ENCODE data around the gene ATRNL1.

Gene ATRNL1, protein sequence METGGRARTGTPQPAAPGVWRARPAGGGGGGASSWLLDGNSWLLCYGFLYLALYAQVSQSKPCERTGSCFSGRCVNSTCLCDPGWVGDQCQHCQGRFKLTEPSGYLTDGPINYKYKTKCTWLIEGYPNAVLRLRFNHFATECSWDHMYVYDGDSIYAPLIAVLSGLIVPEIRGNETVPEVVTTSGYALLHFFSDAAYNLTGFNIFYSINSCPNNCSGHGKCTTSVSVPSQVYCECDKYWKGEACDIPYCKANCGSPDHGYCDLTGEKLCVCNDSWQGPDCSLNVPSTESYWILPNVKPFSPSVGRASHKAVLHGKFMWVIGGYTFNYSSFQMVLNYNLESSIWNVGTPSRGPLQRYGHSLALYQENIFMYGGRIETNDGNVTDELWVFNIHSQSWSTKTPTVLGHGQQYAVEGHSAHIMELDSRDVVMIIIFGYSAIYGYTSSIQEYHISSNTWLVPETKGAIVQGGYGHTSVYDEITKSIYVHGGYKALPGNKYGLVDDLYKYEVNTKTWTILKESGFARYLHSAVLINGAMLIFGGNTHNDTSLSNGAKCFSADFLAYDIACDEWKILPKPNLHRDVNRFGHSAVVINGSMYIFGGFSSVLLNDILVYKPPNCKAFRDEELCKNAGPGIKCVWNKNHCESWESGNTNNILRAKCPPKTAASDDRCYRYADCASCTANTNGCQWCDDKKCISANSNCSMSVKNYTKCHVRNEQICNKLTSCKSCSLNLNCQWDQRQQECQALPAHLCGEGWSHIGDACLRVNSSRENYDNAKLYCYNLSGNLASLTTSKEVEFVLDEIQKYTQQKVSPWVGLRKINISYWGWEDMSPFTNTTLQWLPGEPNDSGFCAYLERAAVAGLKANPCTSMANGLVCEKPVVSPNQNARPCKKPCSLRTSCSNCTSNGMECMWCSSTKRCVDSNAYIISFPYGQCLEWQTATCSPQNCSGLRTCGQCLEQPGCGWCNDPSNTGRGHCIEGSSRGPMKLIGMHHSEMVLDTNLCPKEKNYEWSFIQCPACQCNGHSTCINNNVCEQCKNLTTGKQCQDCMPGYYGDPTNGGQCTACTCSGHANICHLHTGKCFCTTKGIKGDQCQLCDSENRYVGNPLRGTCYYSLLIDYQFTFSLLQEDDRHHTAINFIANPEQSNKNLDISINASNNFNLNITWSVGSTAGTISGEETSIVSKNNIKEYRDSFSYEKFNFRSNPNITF (N-terminal part only)

GRCh38 chr10:115093286-115093775 is at the start of gene ATRNL1:
Gene ATRNL1 (plus strand): TSS chr10:115093365. CDS start chr10:115093751, 386 bp downstream.
- DNase-seq = peak; percentile 27

DNA sequence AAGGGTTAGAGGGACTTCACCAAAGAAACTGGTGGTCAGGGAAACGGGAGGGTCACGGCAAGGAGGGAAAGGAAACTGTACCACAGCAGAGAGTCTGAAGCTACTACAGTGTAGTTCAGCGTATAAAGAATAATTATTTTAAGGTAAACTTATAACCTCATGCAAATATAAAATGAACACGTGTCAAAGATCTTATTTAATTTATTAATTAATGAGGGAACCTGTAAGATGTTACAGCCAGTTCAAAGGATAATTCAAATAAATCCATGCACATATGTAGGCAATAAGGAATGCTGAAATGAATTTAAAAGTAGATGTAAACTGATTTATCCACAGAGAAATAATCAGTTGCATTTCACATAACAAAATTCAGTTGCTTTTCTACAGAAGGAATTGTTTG is 49.4 kb upstream of the ATRNL1 start:
- no peak for DNase-seq

DNA sequence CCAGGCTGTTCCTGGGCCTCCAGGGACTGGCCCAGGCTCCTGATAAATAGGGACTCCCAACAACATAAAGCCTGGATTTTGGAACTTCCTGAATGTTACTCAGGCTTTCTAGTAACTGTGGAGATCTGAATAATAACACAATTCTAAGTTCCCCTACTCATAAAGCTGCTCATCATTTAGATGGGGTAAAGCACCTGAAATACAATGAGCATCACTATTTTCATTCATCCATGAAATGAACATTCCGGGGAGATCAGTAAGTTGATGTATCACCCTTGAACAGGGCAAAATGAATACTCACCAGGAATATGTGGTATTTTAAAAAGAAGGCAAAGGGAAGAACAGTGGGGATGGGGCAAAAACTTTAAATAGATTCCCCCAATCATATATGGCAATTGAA is 48.3 kb upstream of the ATRNL1 start:
- DNase-seq = no peak

GRCh38 chr10:115045499-115045898 is 47.7 kb upstream of the ATRNL1 start:
- DNase-seq = no peak

DNA sequence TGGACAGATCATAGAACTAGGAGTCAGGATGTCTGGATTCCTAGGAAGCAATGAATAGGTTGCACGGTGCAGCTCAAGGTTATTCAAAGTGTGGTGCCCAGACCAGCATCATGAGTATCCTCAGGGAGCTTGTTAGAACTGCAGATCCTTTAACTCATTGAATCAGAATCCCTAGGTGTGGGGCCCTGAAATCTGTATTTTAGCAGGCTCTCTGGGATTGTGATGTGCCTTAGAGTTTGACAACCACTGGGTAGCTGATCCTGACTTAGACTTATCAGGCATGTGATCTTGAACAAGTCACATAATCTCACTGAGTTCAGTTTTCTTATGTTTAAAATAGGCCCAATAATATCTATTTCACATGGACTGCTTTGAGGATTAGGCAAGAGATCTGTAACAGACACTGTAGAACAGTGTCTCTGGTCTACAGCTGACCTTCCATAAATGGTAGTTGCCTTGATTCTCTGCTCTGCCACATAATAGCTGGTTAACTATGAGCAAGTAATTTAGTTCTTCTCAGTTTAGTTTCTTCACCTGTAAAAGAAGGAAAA is 46.4 kb upstream of the ATRNL1 start:
- DNase-seq = no peak

DNA sequence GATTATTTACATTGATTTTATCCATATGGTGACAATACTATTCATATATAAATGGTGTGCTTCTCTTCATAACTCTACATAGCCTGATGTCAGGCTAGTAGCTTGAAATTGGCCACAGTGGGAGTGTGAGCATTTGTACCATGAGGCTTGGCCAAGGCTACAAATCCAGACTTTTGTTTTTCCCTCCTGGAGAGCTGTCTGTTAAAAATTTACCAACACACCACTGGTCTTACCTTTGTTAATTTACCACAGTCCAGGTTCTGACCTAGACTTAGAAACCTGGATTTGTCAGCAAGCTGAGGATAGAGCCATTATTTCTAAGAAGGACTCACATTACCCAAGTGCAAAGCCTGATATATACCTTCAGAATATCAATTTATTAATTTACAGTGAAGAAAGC is 45.5 kb upstream of the ATRNL1 start:
- no peak for DNase-seq

DNA sequence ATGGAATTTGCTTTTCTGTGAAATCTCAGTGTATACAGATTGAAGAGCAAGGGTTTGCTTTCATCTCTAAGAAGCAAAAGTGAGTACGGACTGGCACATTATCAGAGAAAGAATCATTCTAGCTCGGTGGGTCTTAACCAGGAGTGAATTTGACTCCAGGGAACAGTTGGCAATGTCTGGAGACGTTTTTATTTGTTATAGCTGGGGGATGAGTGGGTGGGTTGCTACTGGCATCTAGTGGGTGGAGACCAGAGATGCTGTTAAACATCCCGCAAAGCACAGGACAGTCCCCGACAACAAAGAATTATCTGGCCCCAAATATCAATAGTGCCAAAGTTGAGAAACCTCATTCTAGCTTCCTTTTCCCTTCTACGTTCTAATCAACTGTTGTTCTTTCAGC is 43.8 kb upstream of the ATRNL1 start:
- DNase-seq = no peak

DNA sequence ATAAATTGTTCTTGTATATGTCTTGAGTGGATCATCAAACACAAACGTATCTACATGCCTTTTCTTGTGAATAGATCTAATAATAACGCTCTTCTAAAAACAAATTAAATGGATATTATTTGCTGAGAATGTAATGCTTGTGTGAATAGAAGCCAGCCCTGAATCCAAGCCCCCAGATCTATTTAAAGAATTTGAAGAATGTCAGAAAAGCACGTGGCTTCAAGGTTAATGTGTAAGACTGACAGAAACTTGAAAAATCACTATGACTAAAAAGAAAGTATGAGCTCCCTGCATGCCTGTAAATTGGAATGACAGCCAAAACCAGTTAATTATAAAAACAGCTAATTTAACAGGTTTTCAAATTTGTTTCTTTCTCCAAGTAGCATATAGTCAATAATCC is 43.2 kb upstream of the ATRNL1 start:
- peak; percentile 72 for DNase-seq

DNA sequence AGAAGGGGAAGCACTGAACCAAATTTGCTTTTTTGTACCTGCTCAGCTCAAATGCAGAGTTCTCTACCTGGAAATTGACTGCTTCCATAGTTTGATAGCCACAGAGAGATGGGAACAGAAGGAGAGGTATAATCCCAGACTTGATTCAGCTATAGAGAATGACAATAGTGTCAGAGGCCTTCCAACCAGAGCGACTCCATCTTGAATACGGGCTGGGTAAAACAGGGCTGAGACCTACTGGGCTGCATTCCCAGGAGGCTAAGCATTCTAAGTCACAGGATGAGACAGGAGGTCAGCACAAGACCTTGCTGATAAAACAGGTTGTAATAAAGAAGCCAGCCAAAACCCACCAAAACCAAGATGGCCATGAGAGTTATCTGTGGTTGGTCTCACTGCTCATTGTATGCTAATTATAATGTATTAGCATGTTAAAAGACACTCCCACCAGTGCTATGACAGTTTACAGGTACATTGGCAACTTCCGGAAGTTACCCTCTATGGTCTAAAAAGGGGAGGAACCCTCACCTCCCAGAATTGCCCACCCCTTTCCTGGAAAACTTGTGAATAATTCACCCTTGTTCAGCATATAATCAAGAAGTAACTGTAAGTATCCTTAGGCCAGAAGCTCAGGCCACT is 42.7 kb upstream of the ATRNL1 start:
- no peak for DNase-seq

DNA sequence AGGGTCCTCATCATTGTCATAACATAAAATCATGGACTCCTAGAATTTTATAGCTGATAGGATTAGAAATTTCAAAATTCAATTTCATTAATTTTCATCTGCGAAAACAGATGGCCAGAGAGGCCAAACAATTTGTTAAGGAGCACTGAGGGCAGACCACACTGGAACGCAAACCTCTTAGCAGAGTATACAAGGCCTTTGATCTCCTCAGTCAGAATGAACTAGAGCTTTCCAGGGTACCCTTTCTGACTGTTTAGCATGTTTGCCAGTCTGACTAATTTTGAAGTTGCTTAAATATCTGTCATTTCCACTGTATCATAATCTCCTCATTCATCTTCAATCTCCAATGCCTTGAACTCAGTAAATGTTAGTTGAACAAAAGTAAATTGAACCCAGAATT is 41.9 kb upstream of the ATRNL1 start:
- no peak for DNase-seq

- DNase-seq = peak; percentile 8
Observed at GRCh38 chr10:115052226-115052625, 40.9 kb upstream of the ATRNL1 start.

GRCh38 chr10:115052728-115053127 is 40.4 kb upstream of the ATRNL1 start:
- no peak for DNase-seq

- DNase-seq = no peak
Observed at GRCh38 chr10:115056186-115056585, 37.0 kb upstream of the ATRNL1 start.

DNA sequence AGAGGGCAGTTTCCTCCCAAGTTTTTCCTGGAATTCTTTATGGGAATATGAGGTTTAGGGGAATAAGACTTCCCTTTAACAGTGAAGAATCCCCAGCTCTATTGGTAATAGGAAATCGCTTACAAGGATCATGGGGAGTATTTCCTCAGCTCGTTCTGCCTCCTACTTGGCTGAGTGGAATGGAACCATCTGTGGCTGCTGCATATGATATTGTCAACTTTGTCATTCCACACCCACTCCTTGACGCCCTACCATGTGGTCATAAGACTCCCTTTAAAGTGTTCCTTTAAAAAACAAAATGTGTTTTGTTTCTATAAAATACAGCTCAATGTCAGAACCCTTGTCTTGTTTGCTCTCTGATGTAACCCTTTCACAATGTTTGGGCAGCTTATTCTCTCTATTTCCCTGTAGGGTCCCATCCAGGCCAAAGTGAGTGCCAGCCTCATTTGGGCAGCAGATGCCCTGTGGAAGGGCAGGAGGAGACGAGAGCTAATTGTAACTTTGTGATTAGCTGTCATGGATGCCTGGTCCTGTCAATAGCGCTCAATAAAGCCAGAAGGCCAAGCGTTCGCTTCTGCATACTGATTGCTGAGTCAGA is 33.8 kb upstream of the ATRNL1 start:
- DNase-seq = no peak

DNA sequence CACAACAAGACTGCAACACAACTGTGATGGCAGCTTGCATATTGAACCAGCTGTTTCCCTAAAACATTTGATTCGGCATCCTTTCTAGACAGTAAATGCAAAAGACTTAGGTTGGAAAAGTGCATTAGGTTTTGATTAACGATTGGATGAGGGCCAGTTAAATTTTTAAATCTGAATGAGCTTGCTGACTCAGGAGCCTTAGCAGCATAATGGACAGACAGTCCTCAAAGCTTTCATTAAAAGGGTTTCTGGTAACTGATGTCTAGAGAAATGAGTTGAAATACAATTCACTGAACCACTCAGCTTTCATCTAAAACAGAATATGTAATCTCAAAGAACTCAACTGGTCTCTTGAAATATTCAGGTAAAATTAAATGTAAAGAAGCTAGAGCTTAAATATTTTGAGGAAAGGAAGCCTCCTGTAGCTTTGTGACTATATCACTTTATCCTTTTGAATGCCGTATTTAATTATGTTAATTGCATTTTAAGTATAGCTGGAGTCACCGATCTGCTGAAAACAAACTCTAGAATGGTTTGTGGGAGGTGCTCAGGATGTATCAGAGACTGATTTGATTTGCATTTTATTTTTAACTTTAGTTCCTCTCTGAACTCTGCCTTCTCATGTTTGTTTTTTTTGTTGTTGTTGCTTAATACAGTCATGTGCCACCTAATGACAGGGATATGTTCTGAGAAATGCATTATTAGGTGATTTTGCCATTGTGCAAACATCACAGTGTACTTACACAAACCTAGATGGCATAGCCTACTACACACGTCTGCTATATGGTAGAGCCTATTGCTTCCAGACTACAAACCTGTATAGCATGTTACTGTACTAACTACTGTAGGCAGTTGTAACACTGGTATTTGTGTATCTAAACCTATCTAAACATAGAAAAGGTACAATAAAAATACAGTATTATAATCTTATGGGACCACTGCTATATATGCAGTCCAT is 29.2 kb upstream of the ATRNL1 start:
- peak; percentile 62 for DNase-seq

DNA sequence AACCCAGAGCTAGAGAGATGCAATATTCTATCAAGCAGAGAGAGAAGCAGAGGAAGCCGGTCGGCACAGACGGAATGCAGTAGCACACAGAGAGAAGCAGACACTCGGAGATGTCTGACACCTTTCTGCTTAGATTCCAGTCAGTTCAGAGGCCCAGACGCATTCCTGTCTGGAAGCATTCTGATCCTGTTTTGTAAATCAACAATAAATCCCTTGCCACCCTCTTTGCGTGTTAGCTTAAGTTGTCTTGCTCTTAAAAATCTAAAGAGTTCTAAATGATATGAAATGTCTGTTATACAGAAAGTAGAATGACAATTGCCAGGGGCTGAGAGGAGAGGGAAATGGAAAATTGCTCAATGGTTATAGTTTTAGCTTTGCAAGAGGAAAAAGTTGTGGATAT is 27.4 kb upstream of the ATRNL1 start:
- DNase-seq = no peak

- DNase-seq = no peak
Observed at GRCh38 chr10:115066528-115066927, 26.6 kb upstream of the ATRNL1 start.

DNA sequence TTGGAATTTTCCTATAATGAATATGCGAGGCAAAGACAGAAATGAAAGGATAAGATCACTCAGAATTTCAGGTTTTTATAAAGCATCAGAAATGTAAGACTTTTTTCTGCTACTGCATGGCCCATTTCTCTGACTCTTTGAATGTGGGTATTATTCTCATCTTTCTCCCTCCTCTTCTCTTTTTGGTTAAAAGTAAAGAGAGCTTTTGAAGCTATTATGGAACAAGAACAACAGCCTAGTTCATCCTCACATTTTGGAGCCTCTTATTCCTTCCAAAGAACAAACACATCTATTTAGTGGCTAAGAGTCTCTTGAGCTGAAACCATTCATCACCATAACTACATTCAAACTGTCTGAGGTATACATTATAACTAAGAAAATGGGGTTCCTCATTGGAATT is 19.4 kb upstream of the ATRNL1 start:
- DNase-seq = no peak

DNA sequence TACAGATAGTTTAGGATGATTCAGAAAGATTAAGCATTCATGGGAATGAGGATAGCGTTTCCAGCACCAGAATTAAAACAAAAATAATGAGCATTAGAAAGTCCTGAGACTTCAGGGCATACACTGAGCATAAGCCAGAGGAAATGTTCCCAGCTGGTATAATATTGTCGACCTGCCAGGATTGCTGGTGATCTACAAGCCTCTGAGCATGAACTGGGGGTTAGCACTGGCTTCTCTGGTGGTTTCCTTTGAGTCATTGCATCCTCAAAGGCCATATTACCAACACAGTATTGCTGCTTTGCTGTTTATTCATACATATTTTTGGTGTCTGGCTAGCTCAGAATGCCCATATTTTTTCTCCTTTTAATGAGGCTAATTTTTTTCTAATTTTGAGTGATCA is 10.7 kb upstream of the ATRNL1 start:
- peak; percentile 74 for DNase-seq

DNA sequence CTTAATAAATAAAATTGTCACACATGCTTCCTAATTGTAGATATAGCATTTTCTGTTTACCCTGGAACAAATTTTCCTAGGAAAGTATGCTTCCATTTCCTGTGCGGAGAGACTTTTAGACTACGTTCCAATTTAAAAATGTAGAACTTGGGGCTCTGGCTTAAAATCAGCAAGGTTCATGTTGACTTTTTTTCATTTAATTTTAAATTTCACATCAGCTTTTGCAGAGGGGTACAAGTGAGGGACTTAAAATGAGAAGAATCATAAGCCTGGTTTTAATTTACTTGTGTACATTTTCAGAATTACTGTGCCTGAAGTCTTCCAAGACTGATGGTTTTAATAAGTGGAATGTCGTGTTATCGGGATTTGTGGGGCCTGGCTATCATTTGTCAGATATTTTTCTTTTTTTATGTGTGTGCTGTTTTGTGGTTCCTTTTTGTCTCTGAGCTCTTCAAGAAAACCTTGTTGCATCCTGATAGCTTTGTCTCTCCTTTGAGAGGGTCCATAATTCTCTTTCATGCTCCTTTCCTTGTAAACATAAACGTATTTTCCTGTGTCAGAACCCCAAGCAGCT is 8.8 kb upstream of the ATRNL1 start:
- DNase-seq = peak; percentile 17
